ENCODE results near the gene LYPD4.

DNA sequence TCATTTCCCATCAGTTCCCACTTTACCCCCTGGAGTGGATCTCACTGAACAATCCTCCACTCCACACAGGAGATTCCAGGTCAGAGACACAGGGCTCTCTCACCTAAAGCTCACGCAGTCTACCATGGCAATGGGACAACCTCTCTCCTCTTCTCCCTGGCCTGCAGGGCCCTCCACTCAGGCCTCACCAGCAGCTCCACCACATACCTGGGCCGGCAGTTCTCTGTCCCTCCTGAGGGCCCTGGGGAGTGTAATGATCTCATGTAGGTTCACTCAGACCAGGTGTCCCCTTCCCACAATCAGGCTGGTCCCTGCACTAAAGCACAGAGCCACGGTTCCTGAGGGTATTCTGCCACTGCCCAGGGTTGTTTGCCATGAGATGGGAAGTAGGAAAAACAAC lies 32.5 kb downstream of the LYPD4 start:
- TF ChIP-seq, protein P1, sequence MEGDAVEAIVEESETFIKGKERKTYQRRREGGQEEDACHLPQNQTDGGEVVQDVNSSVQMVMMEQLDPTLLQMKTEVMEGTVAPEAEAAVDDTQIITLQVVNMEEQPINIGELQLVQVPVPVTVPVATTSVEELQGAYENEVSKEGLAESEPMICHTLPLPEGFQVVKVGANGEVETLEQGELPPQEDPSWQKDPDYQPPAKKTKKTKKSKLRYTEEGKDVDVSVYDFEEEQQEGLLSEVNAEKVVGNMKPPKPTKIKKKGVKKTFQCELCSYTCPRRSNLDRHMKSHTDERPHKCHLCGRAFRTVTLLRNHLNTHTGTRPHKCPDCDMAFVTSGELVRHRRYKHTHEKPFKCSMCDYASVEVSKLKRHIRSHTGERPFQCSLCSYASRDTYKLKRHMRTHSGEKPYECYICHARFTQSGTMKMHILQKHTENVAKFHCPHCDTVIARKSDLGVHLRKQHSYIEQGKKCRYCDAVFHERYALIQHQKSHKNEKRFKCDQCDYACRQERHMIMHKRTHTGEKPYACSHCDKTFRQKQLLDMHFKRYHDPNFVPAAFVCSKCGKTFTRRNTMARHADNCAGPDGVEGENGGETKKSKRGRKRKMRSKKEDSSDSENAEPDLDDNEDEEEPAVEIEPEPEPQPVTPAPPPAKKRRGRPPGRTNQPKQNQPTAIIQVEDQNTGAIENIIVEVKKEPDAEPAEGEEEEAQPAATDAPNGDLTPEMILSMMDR (IDR thresholded peaks at IDR 0.05; ENCODE audit: borderline replicate concordance, extremely low read depth, low read length, poor library complexity, severe bottlenecking), result no peak
- no peak for TF ChIP-seq EZH2 (IDR thresholded peaks at IDR 0.05; ENCODE audit: borderline replicate concordance, low read depth, low read length, severe bottlenecking)

Data from DND-41 (cell line).